Ascending aorta (tissue), 2 donors: Measurements from ENCODE around the gene CARD10. TPM values are rescaled to one million over a fixed set of nuclear protein-coding genes. Genes with fewer than 3 reads are reported as not detected.
"Not testable (repeated sequence)": the region's sequence is repeated elsewhere in the genome, so short reads cannot be mapped to it uniquely, and the experiment has no call there.

Experiments used
- DNase-seq, 2 donors: peaks; one replicate each; pipeline ENCODE4 v3.0.0-alpha.2; 2019; ENCODE audit warnings: low spot score in 2 of 2
- H3K27ac ChIP-seq, 2 donors: fragments of 200-600 bp; sonication (generic); one replicate each; pipeline ENCODE4 v1.5.1; 2016 to 2017; ENCODE audit warnings: mild to moderate bottlenecking in 1 of 2
- H3K27me3 ChIP-seq: fragments of 200-600 bp; sonication (generic); one replicate; pipeline ENCODE4 v1.5.1; 2017
- H3K36me3 ChIP-seq, 2 donors: fragments of 200-600 bp; sonication (generic); one replicate each; pipeline ENCODE4 v1.5.1; 2016
- H3K4me1 ChIP-seq, 2 donors: fragments of 200-600 bp; sonication (generic); one replicate each; pipeline ENCODE4 v1.5.1; 2016 to 2017; ENCODE audit warnings: mild to moderate bottlenecking in 1 of 2
- H3K4me3 ChIP-seq, 2 donors: fragments of 200-600 bp; sonication (generic); one replicate each; pipeline ENCODE4 v1.5.1; 2016 to 2017; ENCODE audit warnings: mild to moderate bottlenecking in 1 of 2
- H3K9me3 ChIP-seq, 2 donors: fragments of 200-600 bp; sonication (generic); one replicate each; pipeline ENCODE4 v1.5.1; 2016
- intact Hi-C: fragments of 100-400 bp; cut with DNase I; formaldehyde crosslinking; loops from one replicate; pipeline ENCODE4 v1.15.1; 2023
- total RNA-seq: library from RNA; depleted of rRNA; stranded (reverse); fragments of >200 nt; gene quantifications from one replicate; pipeline ENCODE4 v1.1.0, GENCODE V29; 2016
- TF ChIP-seq, protein P1 (sequence below), 3 experiments: fragments of 200-600 bp in 2 of 3; fragments of 450-650 bp in 1 of 3; sonication (generic) in 2 of 3; IDR thresholded peaks; one replicate each; pipeline ENCODE4 v1.5.1; 2016 to 2019; ENCODE audit warnings: antibody characterized with exemption in 3 of 3, mild to moderate bottlenecking in 1 of 3, moderate library complexity in 1 of 3

The CARD10 gene
- total RNA-seq, 1 donor from 2014 or later: 21.0 TPM

GRCh38 chr22:37470087-37470445, 49.1 kb downstream of the CARD10 start:
- Histone ChIP-seq H3K9me3 (no peaks in the 10 kb centered on the region), H3K27me3 (no peaks in the 10 kb centered on the region), H3K4me3 (no peak overlapping the region), H3K36me3 (no peaks in the 10 kb centered on the region), H3K4me1 (no peaks in the 10 kb centered on the region), H3K27ac (no peak overlapping the region)
- intact Hi-C loops: no loop called here
- TF ChIP-seq, protein P1, sequence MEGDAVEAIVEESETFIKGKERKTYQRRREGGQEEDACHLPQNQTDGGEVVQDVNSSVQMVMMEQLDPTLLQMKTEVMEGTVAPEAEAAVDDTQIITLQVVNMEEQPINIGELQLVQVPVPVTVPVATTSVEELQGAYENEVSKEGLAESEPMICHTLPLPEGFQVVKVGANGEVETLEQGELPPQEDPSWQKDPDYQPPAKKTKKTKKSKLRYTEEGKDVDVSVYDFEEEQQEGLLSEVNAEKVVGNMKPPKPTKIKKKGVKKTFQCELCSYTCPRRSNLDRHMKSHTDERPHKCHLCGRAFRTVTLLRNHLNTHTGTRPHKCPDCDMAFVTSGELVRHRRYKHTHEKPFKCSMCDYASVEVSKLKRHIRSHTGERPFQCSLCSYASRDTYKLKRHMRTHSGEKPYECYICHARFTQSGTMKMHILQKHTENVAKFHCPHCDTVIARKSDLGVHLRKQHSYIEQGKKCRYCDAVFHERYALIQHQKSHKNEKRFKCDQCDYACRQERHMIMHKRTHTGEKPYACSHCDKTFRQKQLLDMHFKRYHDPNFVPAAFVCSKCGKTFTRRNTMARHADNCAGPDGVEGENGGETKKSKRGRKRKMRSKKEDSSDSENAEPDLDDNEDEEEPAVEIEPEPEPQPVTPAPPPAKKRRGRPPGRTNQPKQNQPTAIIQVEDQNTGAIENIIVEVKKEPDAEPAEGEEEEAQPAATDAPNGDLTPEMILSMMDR (IDR thresholded peaks at IDR 0.05): no peak
- DNase-seq: no peak

- no peak overlapping the region for H3K4me3 ChIP-seq
- H3K27me3 ChIP-seq: no peaks in the 10 kb centered on the region
- no peak for DNase-seq
- no peak overlapping the region for H3K27ac ChIP-seq
- intact Hi-C loops: no loop called here
- TF ChIP-seq, protein P1 (IDR thresholded peaks at IDR 0.05): no peak
- H3K36me3 ChIP-seq: no peaks in the 10 kb centered on the region
- no peaks in the 10 kb centered on the region for H3K9me3 ChIP-seq
- no peaks in the 10 kb centered on the region for H3K4me1 ChIP-seq
These were observed 49.7 kb downstream of the CARD10 start for GRCh38 chr22:37469416-37470086.

- H3K27ac ChIP-seq, H3K4me3 ChIP-seq, H3K27me3 ChIP-seq, H3K4me1 ChIP-seq, DNase-seq, H3K36me3 ChIP-seq, intact Hi-C loops, H3K9me3 ChIP-seq: not testable (repeated sequence)
These were observed 51.0 kb downstream of the CARD10 start for GRCh38 chr22:37468201-37468695.

DNA sequence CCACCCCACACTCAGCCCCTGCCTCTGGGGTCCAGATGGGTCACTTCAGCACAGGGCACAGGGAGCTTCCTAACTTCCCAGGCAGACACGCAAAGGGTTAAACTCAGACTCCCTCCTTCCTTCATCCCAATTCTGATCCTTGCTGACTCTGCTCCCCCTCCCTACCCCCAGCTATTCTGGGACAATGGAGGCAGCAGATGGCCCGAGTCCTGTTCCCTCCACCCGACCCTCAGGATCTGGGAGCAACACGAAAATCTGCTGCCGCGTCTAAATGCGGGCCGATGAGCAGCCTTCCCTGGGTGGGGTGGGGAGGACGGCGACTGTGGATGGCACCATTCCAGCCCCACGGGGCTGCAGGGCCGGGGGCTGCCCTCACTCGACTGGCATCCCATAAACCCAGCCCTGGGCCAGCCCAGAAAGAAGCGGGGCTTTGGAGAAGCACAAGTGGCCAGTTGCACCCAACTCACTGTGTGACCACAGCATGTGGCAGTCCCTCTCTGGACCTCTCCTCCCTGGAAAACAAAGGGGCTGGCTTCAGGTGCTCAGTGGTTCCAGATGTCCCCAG, 51.7 kb downstream of the CARD10 start:
- TF ChIP-seq, protein P1 (IDR thresholded peaks at IDR 0.05): no peak
- H3K9me3 ChIP-seq: no peaks in the 10 kb centered on the region
- H3K36me3 ChIP-seq: no peaks in the 10 kb centered on the region
- intact Hi-C loops: no loop called here
- DNase-seq: no peak
- no peak overlapping the region for H3K4me3 ChIP-seq
- no peaks in the 10 kb centered on the region for H3K27me3 ChIP-seq
- H3K4me1 ChIP-seq: no peaks in the 10 kb centered on the region
- no peak overlapping the region for H3K27ac ChIP-seq

GRCh38 chr22:37464181-37464580, 55.0 kb downstream of the CARD10 start:
- no peak for DNase-seq
- Histone ChIP-seq H3K4me1 (no peaks in the 10 kb centered on the region), H3K9me3 (no peaks in the 10 kb centered on the region), H3K36me3 (no peaks in the 10 kb centered on the region), H3K27ac (no peak overlapping the region), H3K4me3 (no peak overlapping the region), H3K27me3 (no peaks in the 10 kb centered on the region)
- TF ChIP-seq, protein P1 (IDR thresholded peaks at IDR 0.05): no peak
- intact Hi-C loops: no loop called here

GRCh38 chr22:37462983-37463382, 56.2 kb downstream of the CARD10 start:
- H3K4me1 ChIP-seq: no peaks in the 10 kb centered on the region
- intact Hi-C loops: no loop called here
- no peak overlapping the region for H3K27ac ChIP-seq
- no peaks in the 10 kb centered on the region for H3K9me3 ChIP-seq
- TF ChIP-seq, protein P1 (IDR thresholded peaks at IDR 0.05): no peak
- no peak for DNase-seq
- H3K27me3 ChIP-seq: no peaks in the 10 kb centered on the region
- no peak overlapping the region for H3K4me3 ChIP-seq
- no peaks in the 10 kb centered on the region for H3K36me3 ChIP-seq
